H1 (cell line): ENCODE measurements around the gene NMRK2. TPM values are rescaled to one million over a fixed set of nuclear protein-coding genes. Genes with fewer than 3 reads are reported as not detected.
A peak's percentile ranks its signal among the peaks of the same experiment; 100 is the strongest.

Experiments
- CTCF ChIA-PET: fragments of 300-600 bp; sonication (Branson Sonifier 250); formaldehyde crosslinking; loops from one replicate; lab custom pipeline; 2021; ENCODE audit not compliant: partially characterized antibody; lab: Charles Lee
- POLR2A ChIA-PET: fragments of 300-600 bp; sonication (Branson Sonifier 250); formaldehyde crosslinking; loops from one replicate; lab custom pipeline; 2021; ENCODE audit warnings: inconsistent platforms; ENCODE audit not compliant: partially characterized antibody; lab: Charles Lee
- DNase-seq, 2 experiments: peaks; one replicate each; pipeline versions ENCODE4 v3.0.0 to v3.0.0-alpha.2; 2010 to 2022; ENCODE audit warnings: low spot score in 2 of 2, low read depth in 1 of 2, mixed read lengths in 1 of 2
- FAIRE-seq: peaks from 2 replicates; lab custom pipeline; 2011; peaks lifted over from hg19 to GRCh38; lab: Jason Lieb, UNC
- H2AFZ ChIP-seq: 2 replicates; pipeline ENCODE4 v1.8.1; 2012; ENCODE audit warnings: low read length, inconsistent platforms
- H2AK5ac ChIP-seq: 2 replicates; pipeline ENCODE4 v1.6.1; 2013; ENCODE audit warnings: low read depth, low read length
- H2BK120ac ChIP-seq: replicated peaks from 2 replicates; pipeline ENCODE3; 2013; ENCODE audit warnings: low read depth, low read length, inconsistent platforms
- H2BK12ac ChIP-seq: 2 replicates; pipeline ENCODE4 v1.6.1; 2013; ENCODE audit warnings: low read depth, low read length
- H2BK15ac ChIP-seq: 2 replicates; pipeline ENCODE4 v1.6.1; 2013; ENCODE audit warnings: low read length
- H2BK20ac ChIP-seq: 2 replicates; pipeline ENCODE4 v1.6.1; 2013; ENCODE audit warnings: low read length
- H2BK5ac ChIP-seq: 2 replicates; pipeline ENCODE4 v1.6.1; 2013; ENCODE audit warnings: low read depth, low read length
- H3K14ac ChIP-seq: 2 replicates; pipeline ENCODE4 v1.6.1; 2013; ENCODE audit warnings: inconsistent platforms; ENCODE audit not compliant: insufficient read length
- H3K18ac ChIP-seq: 2 replicates; pipeline ENCODE4 v1.6.1; 2013; ENCODE audit warnings: low read length; ENCODE audit errors: extremely low read depth
- H3K23ac ChIP-seq: 2 replicates; pipeline ENCODE4 v1.6.1; 2013; ENCODE audit warnings: inconsistent platforms; ENCODE audit not compliant: insufficient read length
- H3K23me2 ChIP-seq: 2 replicates; pipeline ENCODE4 v1.6.1; 2013; ENCODE audit warnings: low read depth, low read length
- H3K27ac ChIP-seq: 2 replicates; pipeline ENCODE4 v1.6.1; 2011; ENCODE audit warnings: low read depth, low read length, inconsistent platforms
- H3K27me3 ChIP-seq, 4 experiments: replicated peaks in 1 of 4; 1 replicate in 1 of 4; 2 replicates in 3 of 4; pipeline versions ENCODE4 v1.6.1 to v1.8.1; 2011 to 2013; ENCODE audit warnings: low read length in 3 of 4, mild to moderate bottlenecking in 3 of 4, inconsistent platforms in 2 of 4, mixed read lengths in 2 of 4, moderate library complexity in 1 of 4; ENCODE audit not compliant: control insufficient read depth in 3 of 4, insufficient read depth in 3 of 4; ENCODE audit errors: extremely low read depth in 1 of 4
- H3K36me3 ChIP-seq, 4 experiments: 2 replicates each; pipeline versions ENCODE4 v1.6.1 to v1.8.1; 2011 to 2013; ENCODE audit warnings: mild to moderate bottlenecking in 4 of 4, low read length in 3 of 4, moderate library complexity in 2 of 4, control low read depth in 1 of 4, inconsistent platforms in 1 of 4; ENCODE audit not compliant: insufficient read depth in 4 of 4, control insufficient read depth in 2 of 4
- H3K4ac ChIP-seq: replicated peaks from 2 replicates; pipeline ENCODE3; 2013; ENCODE audit warnings: low read length, low read depth, mixed read lengths, inconsistent platforms; ENCODE audit not compliant: insufficient read length
- H3K4me1 ChIP-seq, 4 experiments: replicated peaks in 1 of 4; 1 replicate in 1 of 4; 2 replicates in 3 of 4; pipeline versions ENCODE4 v1.6.1 to v1.8.1; 2011 to 2013; ENCODE audit warnings: low read length in 3 of 4, inconsistent platforms in 2 of 4, mixed read lengths in 1 of 4; ENCODE audit not compliant: insufficient read depth in 4 of 4, control insufficient read depth in 3 of 4
- H3K4me2 ChIP-seq, 2 experiments: 2 replicates each; pipeline versions ENCODE4 v1.6.1 to v1.8.1; 2011 to 2013; ENCODE audit warnings: low read depth in 2 of 2, low read length in 2 of 2, control low read depth in 1 of 2, inconsistent platforms in 1 of 2, mild to moderate bottlenecking in 1 of 2; ENCODE audit not compliant: insufficient read depth in 1 of 2
- H3K4me3 ChIP-seq, 4 experiments: fragments of 200-600, 300-600 bp in 1 of 4; sonication (generic), shearing (Covaris generic), sonication (Bioruptor Twin) in 1 of 4; 2 replicates each; pipeline versions ENCODE4 v1.5.1 to v1.8.1; 2011 to 2016; ENCODE audit warnings: low read length in 4 of 4, low read depth in 3 of 4, control low read depth in 2 of 4, inconsistent platforms in 2 of 4, mild to moderate bottlenecking in 2 of 4, mixed read lengths in 1 of 4, moderate library complexity in 1 of 4; ENCODE audit not compliant: insufficient read depth in 2 of 4; ENCODE audit errors: extremely low read depth in 1 of 4
- H3K56ac ChIP-seq: replicated peaks from 2 replicates; pipeline ENCODE3; 2013; ENCODE audit warnings: low read depth, mild to moderate bottlenecking, mixed read lengths, low read length, inconsistent platforms; ENCODE audit not compliant: insufficient read length
- H3K79me1 ChIP-seq: 2 replicates; pipeline ENCODE4 v1.6.1; 2013; ENCODE audit warnings: low read depth, low read length, control low read depth
- H3K79me2 ChIP-seq, 2 experiments: 2 replicates each; pipeline versions ENCODE4 v1.6.1 to v1.8.1; 2012 to 2013; ENCODE audit warnings: low read length in 2 of 2, mild to moderate bottlenecking in 2 of 2, inconsistent platforms in 1 of 2; ENCODE audit not compliant: insufficient read depth in 2 of 2, control insufficient read depth in 1 of 2
- H3K9ac ChIP-seq, 4 experiments: replicated peaks in 1 of 4; 1 replicate in 1 of 4; 2 replicates in 3 of 4; pipeline versions ENCODE4 v1.6.1 to v1.8.1; 2011 to 2013; ENCODE audit warnings: low read depth in 3 of 4, low read length in 3 of 4, control low read depth in 2 of 4, mild to moderate bottlenecking in 2 of 4, moderate library complexity in 2 of 4, inconsistent platforms in 1 of 4; ENCODE audit errors: extremely low read depth in 1 of 4
- H3K9me3 ChIP-seq, 2 experiments: 2 replicates each; pipeline versions ENCODE4 v1.6.1 to v1.8.1; 2012 to 2013; ENCODE audit warnings: mild to moderate bottlenecking in 2 of 2, moderate library complexity in 2 of 2, control low read depth in 1 of 2, inconsistent platforms in 1 of 2, low read depth in 1 of 2, low read length in 1 of 2, mixed read lengths in 1 of 2; ENCODE audit not compliant: insufficient read depth in 2 of 2
- H4K20me1 ChIP-seq, 2 experiments: replicated peaks in 1 of 2; 2 replicates each; pipeline versions ENCODE3 to v1.8.1; 2011 to 2013; ENCODE audit warnings: inconsistent platforms in 2 of 2, low read length in 2 of 2, mild to moderate bottlenecking in 1 of 2; ENCODE audit not compliant: insufficient read depth in 2 of 2, control insufficient read depth in 1 of 2
- H4K5ac ChIP-seq: 2 replicates; pipeline ENCODE4 v1.6.1; 2013; ENCODE audit warnings: low read length, low read depth, mixed read lengths, inconsistent platforms; ENCODE audit not compliant: insufficient read length
- H4K8ac ChIP-seq: 2 replicates; pipeline ENCODE4 v1.8.0; 2013; ENCODE audit warnings: mild to moderate bottlenecking, moderate library complexity, low read length, inconsistent platforms; ENCODE audit not compliant: insufficient read depth; ENCODE audit errors: extremely low read depth
- H4K91ac ChIP-seq: replicated peaks from 2 replicates; pipeline ENCODE3; 2013; ENCODE audit warnings: low read length, mixed read lengths, inconsistent platforms; ENCODE audit not compliant: insufficient read length
- EZH2 ChIP-seq: fragments of 200-600 bp; sonication (generic); IDR thresholded peaks from 2 replicates; pipeline ENCODE4 v1.7.1; 2012; ENCODE audit warnings: low read depth, mild to moderate bottlenecking, moderate library complexity, low read length, inconsistent platforms; ENCODE audit not compliant: severe bottlenecking
- MAFK ChIP-seq: IDR thresholded peaks from 2 replicates; pipeline ENCODE4 v1.6.1; 2012; ENCODE audit warnings: low read depth, mild to moderate bottlenecking, improper control_type of control experiment, low read length
- NANOG ChIP-seq: IDR thresholded peaks from 2 replicates; pipeline ENCODE4 v1.6.1; 2011; ENCODE audit warnings: low read length, low read depth, mild to moderate bottlenecking, inconsistent platforms; ENCODE audit not compliant: insufficient read depth, poor library complexity, severe bottlenecking
- PHF8 ChIP-seq: fragments of 200-600 bp; sonication (generic); conservative IDR thresholded peaks from 2 replicates; pipeline ENCODE4 v1.7.1; 2012; ENCODE audit warnings: low read depth, mild to moderate bottlenecking, inconsistent platforms, low read length, moderate library complexity
- POLR2A ChIP-seq, 2 experiments: IDR thresholded peaks; 1 replicate in 1 of 2; 2 replicates in 1 of 2; pipeline ENCODE4 v1.6.1; 2011; ENCODE audit warnings: low read depth in 2 of 2, low read length in 2 of 2, mild to moderate bottlenecking in 2 of 2; ENCODE audit errors: control extremely low read depth in 1 of 2
- POLR2AphosphoS5 ChIP-seq: IDR thresholded peaks from 2 replicates; pipeline ENCODE4 v1.6.1; 2011; ENCODE audit warnings: low read depth, low read length
- TEAD4 ChIP-seq: IDR thresholded peaks from 2 replicates; pipeline ENCODE4 v1.6.1; 2012; ENCODE audit warnings: low read depth, low read length, inconsistent platforms, mixed read lengths
- WGBS, 2 experiments: shearing (Covaris generic) in 1 of 2; methylation state at CpG; one replicate each; pipeline versions ENCODE4 v1.1.6 to v1.1.7; 2013 to 2015; ENCODE audit warnings: low lambda C conversion rate in 2 of 2, mixed read lengths in 2 of 2, inconsistent platforms in 1 of 2, low coverage in 1 of 2, missing lambda C conversion rate in 1 of 2; ENCODE audit not compliant: insufficient replicate concordance in 2 of 2, insufficient coverage in 1 of 2, insufficient read length in 1 of 2; ENCODE audit errors: extremely low coverage in 1 of 2, missing lambda C conversion rate in 1 of 2; 5-methylcytosine and 5-hydroxymethylcytosine counted together
- polyA plus RNA-seq, 7 experiments: library from polyadenylated mRNA; depleted of rRNA in 3 of 7; stranded (reverse) in 5 of 7; unstranded in 2 of 7; fragments of >200 nt in 5 of 7; fragments of 200-250 nt in 2 of 7; gene quantifications; 1 replicate in 5 of 7; 2 replicates in 1 of 7; 4 replicates in 1 of 7; pipeline versions ENCODE4 v1.2.1 to v1.2.3, GENCODE V29; 2011 to 2013; ENCODE audit warnings: missing spikeins in 2 of 7, mixed read lengths in 2 of 7
- total RNA-seq: library from RNA; stranded (reverse); fragmentation: NEBNext Ultra II Directional; extraction: Animal tissue kit (Norgen Biotek cat#: 25700); gene quantifications from 2 replicates; pipeline ENCODE4 v1.2.1, GENCODE V29; 2021

The NMRK2 gene
- total and polyA plus RNA-seq, 2 of the 8 experiments (the other 6 are each of a cell fraction or from before 2014, with no cell fraction given): 87.4 to 206 TPM

- CTCF ChIA-PET: interaction anchor here (0.6 kb wide), 2 partner anchors 192 to 441 kb away, joined by 3 read pairs; no protein-coding TSS in a partner anchor
- H4K5ac ChIP-seq: no peak overlapping the region
- WGBS, 2 experiments: 91% methylated on average over 38 of the region's 39 CpGs; no CpG with 5 or more reads in 1 of the 2 experiments
- no peak overlapping the region for H2BK20ac ChIP-seq
- peaks cover 8% of the 10 kb centered on the region for H3K23me2 ChIP-seq
- DNase-seq: no peak
- no peak overlapping the region for H2BK120ac ChIP-seq
- no peak overlapping the region for H3K4me3 ChIP-seq
- no peak overlapping the region for H3K14ac ChIP-seq
- H3K79me1 ChIP-seq: peaks cover 16% of the 10 kb centered on the region
- H3K27ac ChIP-seq: peak overlapping the region; percentile 31; the same call in 1 of the 2 replicates
- peak overlapping the region in 2 of 4 experiments; percentile 8 to 9; a peak in 2 of 7 replicates for H3K9ac ChIP-seq
- no peak overlapping the region for H2BK15ac ChIP-seq
- peak overlapping the region in 1 of 2 experiments; percentile 95; a peak in 1 of 4 replicates for H3K4me2 ChIP-seq
- H3K9me3 ChIP-seq: no peaks in the 10 kb centered on the region
- peaks cover 19 to 68% of the 10 kb centered on the region in 2 experiments for H3K79me2 ChIP-seq
- H3K18ac ChIP-seq: no peak overlapping the region
- no peak overlapping the region for H3K56ac ChIP-seq
- no peak overlapping the region for H2AFZ ChIP-seq
- H2BK5ac ChIP-seq: peak overlapping the region; percentile 52; the same call in 1 of the 2 replicates
- no peak for FAIRE-seq
- H4K8ac ChIP-seq: no peak overlapping the region; the same call in 1 of the 2 replicates
- H3K36me3 ChIP-seq: peaks cover 66 to 77% (median 71%) of the 10 kb centered on the region in 4 experiments
- no peak overlapping the region for H2BK12ac ChIP-seq
- H3K23ac ChIP-seq: no peak overlapping the region
- POLR2A ChIA-PET: interaction anchor here (0.5 to 12.0 kb wide), 22 partner anchors 7 to 254 kb away, joined by 3 to 870 read pairs (median 4); partner anchors contain the start of genes ATCAY, DAPK3, MRPL54 and NMRK2
- no peak overlapping the region for H2AK5ac ChIP-seq
- peaks cover 2 to 13% (median 10%) of the 10 kb centered on the region in 4 experiments for H3K4me1 ChIP-seq
- peak overlapping the region; percentile 3 for H3K4ac ChIP-seq
- H3K27me3 ChIP-seq: no peaks in the 10 kb centered on the region
- H4K20me1 ChIP-seq: peaks cover 72 to 74% of the 10 kb centered on the region in 2 experiments
- H4K91ac ChIP-seq: no peak overlapping the region
- TF ChIP-seq TEAD4 (no peak), POLR2A (IDR thresholded peaks at IDR 0.05; ENCODE audit: control extremely low read depth in 1 of 2, low read depth in 2 of 2, low read length in 2 of 2) (peak; percentile 63 to 68; a peak in 2 of 3 replicates), NANOG (no peak), PHF8 (no peak), POLR2AphosphoS5 (peak; percentile 54), MAFK (no peak), EZH2 (no peak)
Measured at GRCh38 chr19:3981736-3982681, 49.1 kb downstream of the NMRK2 start.
